GM18909 (cell line): ENCODE data around the gene MICU1.
"Not testable (repeated sequence)": the region's sequence is repeated elsewhere in the genome, so short reads cannot be mapped to it uniquely, and the experiment has no call there.

Source experiments
- ATAC-seq: cut with Tn5 transposase; IDR thresholded peaks from one replicate; pipeline ENCODE4 v1.9.1; 2021; ENCODE audit warnings: mild to moderate bottlenecking; ENCODE audit not compliant: unreplicated experiment, poor library complexity

The MICU1 gene

DNA sequence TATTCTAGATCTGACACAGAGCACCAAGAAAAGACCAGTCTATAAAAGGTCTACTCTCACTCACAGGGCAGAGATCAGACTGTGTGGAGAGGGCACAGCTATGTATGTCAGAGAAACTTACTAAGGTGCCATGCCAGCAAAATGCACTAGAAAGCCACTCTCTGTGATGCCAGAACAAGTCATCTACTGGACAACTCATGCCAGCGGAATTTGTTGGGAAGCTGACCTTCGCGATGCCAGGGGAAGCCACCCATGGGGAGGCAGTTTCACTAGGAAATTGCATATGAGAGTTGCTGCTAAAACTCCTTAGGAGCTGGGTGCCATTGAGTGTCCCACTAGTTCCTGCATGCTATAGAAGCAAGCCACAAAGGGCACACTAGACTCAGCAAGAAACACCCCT lies 58.5 kb downstream of the MICU1 start:
- no peak for ATAC-seq

DNA sequence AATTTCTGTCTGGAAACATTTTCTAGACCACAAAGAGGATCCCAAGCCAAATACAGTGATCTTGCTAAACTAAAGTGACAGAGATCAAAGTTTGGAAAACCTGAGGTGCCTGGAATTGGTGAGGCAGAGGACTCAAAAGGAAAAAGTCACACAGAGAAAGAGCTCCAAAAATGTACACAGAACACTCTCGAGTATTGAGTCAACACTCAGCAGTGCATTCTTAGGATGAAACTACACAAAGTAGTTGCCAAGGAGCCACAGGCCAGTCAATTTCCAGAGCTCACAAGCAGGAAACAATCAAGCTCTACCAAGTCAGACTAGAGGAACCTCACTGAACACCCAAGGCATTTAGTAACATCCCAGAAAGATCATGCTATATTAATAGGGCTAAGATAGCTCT lies 61.3 kb downstream of the MICU1 start:
- ATAC-seq = no peak

DNA sequence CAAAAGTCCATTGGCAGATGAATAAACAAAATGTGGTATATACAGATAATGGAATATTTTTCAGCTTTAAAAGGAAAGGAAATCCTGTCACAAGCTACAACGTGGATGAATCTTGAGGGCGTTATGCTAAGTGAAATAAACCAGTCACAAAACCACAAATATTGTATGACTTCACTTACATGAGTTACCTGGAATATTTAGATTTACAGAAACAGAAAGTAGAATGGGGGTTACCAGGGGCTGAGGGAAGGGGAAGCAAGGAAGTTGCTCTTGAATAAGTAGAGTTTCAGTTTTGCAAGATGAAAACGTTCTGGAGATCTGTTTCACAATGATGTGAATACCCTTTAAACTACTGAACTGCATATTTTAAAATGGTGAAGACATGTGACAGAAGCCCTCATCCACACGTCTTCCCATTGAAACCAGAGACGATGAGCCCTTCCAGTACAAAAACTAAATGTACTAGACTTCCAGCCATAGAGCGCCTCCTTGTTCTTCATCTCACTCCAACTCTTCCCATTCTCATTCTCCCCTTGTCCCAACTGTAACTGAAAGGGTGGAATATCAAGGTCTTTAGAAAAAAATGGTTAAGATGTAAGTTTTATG lies 62.4 kb downstream of the MICU1 start:
- ATAC-seq = peak; percentile 76

DNA sequence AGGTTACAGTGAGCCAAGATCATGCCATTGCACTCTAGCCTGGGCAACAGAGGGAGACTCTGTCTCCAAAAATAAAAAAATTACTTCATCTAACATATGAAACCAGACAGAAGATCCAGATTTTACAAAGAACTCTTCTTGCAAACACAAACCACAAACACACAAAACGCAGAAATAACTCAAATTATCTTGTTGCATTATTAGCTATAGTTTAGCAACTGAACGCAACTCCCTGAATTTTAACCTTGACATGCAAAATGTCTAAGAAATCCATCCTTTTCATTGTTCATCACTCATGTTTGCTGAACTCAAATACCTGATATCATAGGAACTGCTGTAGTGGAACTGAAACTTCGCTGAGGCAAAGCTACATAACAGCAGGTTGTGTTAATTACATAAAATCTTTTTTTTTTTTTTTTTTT lies 64.1 kb downstream of the MICU1 start:
- no peak for ATAC-seq

DNA sequence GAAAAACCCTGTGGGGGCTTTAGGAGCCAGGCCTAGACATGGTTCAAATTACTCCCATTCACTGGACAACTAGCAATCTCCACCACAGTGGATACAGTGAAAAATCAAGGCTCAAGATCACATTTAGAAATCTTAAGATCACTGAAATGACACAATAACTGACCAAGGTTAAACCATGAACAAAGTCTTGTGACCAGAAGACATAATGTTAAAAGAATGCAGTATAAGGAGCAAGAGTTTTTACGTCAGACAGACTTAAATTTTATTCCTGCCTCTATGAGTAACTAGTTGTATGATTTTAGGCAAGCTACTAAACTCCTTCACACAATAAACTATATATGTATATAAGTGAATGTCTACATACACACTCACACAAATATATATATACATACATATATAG lies 68.5 kb downstream of the MICU1 start:
- ATAC-seq = no peak

DNA sequence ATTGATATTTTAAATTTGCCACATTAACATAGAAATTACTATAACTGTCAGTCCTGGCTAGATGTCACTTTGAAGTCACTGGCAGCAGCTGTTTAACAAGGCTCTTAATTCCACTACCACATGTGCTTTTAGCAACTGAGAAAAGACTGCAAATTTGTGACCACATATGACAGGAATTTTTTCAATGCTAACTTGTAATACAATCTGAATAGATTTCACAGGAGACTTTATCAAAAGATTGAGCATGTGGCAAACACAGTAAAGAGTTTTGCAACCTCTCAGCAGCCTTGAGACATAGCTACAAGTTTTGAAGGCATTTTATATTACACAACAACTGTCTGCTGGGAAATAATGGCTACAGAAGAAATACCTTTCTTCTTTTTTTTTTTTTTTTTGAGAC lies 73.0 kb downstream of the MICU1 start:
- ATAC-seq = no peak

DNA sequence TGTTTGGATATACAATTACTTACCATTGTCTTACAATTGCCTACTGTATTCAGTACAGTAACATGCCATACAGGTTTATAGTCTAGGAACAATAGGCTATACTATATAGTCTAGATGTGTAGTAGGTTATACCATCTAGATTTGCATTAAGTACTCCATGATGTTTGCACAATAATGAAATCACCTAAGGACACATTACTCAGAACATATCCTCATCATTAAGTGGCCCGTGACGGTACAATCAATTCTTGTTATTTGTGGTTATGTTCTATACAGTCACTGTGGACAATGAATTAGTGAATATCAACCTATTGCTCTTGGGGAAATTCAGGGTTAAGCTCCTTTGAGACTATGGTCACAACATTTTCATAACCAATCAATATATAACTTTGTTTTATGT lies 75.6 kb downstream of the MICU1 start:
- ATAC-seq = no peak

DNA sequence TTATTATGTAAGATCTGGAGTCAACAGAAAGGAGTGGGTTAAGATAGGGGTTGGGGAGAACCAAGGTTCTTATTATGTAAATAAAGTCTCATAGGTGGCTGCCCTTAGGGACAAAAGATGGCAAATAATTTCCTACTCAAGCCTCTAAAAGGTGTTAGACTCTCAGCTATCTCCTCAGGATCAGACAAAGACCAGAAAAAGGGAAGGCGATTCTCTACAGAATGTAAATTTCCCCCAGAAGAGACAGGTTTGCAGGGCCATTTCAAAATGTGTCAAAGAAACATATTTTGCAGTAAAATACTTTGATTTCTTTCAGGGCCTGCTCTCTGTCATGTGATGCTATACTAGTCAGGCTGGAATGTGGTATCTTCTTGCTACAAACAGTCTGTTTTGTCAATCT lies 80.3 kb downstream of the MICU1 start:
- ATAC-seq = no peak

DNA sequence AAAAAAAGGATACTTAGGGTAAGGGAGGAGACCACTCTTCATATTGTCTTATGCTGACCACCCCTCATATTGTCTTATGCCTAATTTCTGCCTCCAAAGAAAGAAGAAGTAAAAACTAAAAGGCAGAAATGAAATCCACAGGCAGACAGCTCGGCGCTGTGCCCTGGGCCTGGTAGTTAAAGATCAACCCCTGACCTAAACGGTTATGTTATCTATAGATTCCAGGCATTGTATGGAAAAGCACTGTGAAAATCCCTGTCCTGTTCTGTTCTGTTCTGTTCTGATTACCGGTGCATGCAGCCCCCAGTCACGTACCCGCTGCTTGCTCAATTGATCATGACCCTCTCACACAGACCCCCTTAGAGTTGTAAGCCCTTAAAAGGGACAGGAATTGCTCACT lies 82.0 kb downstream of the MICU1 start:
- ATAC-seq = not testable (repeated sequence)

DNA sequence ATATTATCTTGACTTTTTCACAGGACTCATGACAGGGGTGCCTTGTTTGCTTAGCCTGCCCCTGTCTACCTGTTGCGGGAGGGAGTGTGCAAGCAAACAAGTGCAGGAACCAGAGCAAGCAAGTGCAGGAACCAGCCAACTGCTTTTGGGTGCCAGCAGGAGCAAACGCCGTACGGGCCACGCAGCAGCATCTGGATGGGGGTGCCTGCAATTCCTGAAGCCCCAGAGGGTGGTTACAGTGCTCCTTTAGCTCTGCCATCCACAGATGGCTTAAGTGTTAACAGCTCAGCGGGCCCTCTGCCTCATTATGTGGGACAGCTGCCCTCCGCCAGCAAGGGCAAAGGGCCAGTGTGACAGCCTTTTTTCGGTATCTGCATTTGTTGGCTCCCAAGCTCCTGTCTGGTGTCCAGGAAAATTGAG lies 83.5 kb downstream of the MICU1 start:
- no peak for ATAC-seq

DNA sequence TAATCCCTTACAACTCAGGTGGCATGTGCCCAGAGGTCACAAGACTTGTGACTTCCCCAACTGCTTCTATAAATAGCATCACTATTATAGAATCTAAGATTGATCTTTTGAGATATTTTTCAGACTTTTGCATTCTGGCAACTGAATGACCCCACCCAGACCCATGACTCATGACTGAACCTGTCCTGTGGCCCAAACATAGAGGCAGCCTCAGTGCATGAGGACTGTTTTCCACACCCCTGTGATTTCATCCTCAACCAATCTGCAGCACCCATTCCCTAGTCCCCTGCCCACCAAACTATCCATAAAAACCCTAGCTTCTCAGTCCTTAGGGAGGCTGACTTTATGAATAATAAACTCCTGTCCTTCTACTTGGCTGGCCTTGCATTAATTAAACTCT lies 84.5 kb downstream of the MICU1 start:
- no peak for ATAC-seq

DNA sequence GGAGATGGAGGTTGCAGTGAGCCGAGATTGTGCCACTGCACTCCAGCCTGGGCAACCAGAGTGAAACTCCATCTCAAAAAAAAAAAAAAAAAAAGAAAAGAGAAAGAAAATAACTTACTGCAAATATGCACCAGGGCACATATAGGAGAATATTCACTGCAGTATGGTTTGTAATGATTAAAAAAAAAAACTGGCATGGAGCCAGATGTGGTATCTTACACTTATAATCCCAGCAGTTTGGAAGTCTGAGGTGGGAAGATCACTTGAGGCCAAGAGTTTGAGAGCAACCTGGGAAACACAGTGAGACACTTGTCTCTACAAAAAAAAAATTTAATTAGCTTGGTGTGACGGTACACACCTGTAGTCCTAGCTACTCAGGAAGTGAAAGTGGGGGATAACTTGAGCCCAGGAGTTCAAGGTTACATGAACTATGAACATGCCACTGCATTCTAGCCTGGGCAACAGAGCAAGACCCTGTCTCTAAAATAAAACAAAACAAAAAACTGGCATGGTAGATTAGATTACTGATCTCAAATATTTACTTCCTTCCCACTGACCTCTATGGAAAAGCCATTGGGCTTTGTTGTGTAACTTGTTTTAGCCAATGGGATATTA lies 85.6 kb downstream of the MICU1 start:
- no peak for ATAC-seq

DNA sequence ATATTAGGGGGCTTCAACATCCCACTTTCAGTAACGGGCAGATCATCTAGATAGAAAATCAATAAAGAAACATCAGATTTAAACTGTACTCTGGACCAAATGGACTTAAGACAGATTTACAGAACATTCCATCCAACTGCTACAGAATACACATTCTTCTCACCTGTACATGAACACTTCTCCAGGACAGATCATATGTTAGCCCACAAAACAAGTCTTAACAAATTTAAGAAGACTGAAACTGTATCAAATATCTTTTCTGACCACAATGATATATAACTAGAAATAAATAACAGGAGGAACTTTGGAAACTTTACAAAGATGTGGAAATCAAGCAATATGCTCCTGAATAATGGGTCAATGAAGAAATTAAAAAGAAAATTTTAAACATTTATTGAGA lies 86.7 kb downstream of the MICU1 start:
- no peak for ATAC-seq

DNA sequence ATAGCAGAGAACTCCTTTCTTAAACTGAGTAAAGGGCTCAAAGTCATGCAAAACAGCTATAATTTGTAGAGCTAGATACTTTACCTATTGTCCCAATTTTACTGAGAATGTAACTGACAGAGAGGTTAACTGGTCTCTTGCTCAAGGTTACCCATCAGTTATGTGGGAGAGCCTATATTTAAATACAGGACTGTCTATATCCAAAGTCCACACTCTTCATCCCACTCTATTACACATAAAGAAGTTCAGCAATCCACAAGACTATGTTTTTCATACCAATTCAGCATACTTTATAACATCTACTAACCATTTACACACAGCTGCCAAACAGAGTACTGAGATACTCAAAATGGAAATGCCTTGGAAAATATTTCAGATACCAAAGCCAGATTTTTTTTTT lies 100.2 kb downstream of the MICU1 start:
- no peak for ATAC-seq

DNA sequence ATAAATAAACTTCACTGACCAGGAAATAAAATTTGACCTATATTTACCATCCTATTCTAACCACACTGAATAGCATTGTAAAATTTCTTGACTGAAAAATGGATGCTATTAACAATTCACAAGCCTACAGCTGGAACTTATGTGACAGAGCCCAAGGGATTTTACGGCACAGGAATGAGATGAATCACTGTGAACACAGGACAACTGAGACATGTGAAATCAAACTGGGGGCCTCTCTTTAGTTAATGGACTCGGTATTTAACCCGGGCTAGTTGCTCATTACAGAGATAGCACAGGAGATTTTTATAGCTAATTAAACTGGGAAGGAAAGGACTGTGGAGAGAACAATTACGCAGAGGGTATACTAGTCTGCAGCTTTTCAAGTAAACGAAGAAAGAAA lies 100.6 kb downstream of the MICU1 start:
- no peak for ATAC-seq

DNA sequence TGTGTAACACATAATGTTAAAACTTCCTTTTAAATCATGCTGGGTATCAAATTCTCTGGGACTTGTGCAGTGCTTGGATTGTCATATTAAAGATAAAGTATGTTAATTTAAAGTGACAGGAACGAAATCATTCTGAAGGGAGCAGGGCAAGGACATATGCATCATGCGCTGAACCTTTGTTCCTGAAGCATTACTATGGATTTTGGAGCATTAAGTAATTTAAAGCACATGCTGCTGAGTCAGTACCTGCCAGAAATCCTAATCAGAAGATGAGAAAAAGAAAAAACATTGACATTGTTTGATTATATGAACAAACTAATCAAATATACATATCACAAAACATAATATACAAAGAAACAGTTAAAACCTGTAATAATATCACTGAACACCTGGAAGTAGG lies 101.4 kb downstream of the MICU1 start:
- no peak for ATAC-seq

DNA sequence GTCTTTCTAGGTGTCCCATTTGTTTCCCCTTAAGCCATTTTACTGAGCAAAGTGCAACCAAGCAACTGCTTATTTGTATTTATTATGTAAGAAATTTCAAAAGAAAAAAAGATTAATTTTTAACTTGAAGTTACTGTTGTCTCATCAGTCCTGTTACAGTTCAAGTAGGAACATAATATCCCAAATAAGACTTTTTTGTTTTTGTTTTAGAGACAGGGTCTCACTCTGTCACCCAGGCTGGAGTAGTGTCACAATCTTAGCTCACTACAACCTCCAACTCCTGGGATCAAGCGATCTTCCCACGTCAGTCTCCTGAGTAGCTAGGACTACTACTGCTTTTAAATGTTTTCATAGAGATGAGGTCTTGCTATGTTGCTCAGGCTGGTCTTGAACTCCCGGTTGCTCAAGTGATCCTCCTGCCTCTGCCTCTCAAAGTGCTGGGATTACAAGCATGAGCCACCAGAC lies 101.9 kb downstream of the MICU1 start:
- ATAC-seq = no peak

DNA sequence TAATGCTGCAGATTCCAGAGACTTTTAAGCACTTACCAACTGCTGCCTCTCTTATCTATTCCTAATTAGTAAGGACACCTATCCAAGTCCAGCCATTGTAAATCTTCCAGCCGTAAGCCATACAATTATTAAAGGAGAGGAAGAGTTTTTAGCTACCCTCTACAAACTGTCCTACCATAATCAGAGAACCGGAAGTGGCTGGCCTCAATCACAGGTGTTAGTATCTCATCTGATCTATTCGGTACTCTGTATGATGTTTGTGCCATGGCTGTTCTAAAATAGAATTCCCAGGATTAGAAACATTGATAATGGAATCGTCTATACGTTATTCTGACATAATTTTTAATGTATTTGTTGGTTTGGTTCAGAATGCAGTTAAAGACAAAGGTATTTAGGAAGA lies 102.8 kb downstream of the MICU1 start:
- ATAC-seq = no peak

DNA sequence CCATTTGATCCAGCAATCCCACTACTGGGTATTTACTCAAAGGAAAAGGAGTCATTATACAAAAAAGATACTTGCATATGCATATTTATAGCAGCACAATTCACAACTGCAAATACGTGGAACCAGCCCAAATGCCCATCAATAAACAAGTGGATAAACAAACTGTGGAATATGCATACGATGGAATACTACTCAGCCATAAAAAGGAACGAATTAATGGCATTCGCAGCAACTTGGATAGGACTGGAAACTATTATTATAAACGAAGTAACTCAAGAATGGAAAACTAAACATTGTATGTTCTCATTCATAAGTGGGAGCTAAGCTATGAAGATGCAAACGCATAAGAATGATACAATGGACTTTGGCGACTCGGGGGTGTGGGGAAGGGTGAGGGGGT lies 108.6 kb downstream of the MICU1 start:
- ATAC-seq = no peak

DNA sequence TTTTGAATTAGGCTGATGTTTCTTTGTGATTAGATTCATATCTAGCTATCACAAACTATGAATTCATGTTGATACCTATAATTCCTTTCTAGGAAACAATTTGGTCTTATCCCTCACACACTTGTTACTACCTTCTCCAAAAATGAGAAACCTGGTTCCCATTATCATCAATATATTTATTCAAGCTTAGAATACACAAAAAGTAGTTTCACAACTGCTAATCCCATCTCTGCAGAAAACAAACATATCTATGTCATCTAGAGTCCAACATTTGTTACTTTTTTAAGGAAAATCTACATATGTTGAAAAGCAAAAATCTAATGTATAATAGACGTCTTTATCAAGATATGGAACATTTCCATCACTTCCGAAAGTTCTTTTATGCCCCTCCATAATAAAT lies 110.4 kb downstream of the MICU1 start:
- ATAC-seq = no peak

DNA sequence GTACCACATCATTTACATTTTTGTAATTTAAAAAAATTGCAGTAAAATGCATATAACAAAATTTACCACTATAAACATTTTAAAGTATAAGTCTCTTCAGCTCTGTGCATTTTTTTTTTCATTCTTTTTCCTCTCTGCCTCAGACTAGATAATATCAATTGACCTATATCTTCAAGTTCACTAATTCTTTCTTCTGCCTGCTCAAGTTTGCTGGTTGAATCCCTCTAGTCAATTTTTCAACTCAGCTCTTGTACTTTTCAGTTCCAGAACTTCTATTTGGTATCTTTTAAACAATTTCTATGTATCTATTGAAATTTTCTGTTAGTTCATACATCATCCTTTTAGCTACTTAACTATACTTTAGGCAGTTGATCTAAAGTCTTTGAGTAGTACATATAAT lies 112.0 kb downstream of the MICU1 start:
- ATAC-seq = no peak

DNA sequence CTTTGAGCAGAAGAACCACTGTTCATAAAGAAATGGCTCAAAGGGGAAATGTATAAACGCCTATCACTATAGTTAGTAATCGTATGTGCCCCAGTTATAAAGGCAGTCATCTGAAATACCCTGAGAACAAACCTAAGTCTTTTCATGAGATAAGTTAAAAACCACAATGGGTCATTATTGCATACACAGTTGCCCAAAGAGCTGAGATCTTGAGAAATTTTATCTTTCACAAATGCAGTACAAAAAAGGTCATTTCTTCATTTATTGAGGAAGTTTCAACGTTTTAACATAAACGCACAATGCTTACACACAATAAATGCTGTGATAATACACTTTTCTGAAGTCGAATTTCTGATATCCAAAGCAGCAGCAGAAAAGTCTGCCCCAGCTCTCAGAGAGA lies 114.4 kb downstream of the MICU1 start:
- ATAC-seq = no peak
